NT2/D1 (cell line): ENCODE results near the gene TMEM63A.
"Not testable (repeated sequence)": the region's sequence is repeated elsewhere in the genome, so short reads cannot be mapped to it uniquely, and the experiment has no call there.

Experiments
- DNase-seq: peaks from one replicate; pipeline ENCODE4 v3.0.0-alpha.2; 2011; ENCODE audit warnings: low read depth, low spot score
- H3K27me3 ChIP-seq: 2 replicates; pipeline ENCODE4 v1.6.0; 2011; ENCODE audit warnings: mild to moderate bottlenecking; ENCODE audit not compliant: insufficient read length, insufficient read depth
- H3K36me3 ChIP-seq: 2 replicates; pipeline ENCODE4 v1.6.1; 2011; ENCODE audit warnings: mild to moderate bottlenecking, low read length, mixed read lengths; ENCODE audit not compliant: insufficient read depth, insufficient read length
- H3K4me1 ChIP-seq: 2 replicates; pipeline ENCODE4 v1.5.1; 2011; ENCODE audit not compliant: insufficient read depth, insufficient read length
- H3K4me3 ChIP-seq: 2 replicates; pipeline ENCODE4 v1.5.1; 2011; ENCODE audit warnings: low read depth; ENCODE audit not compliant: insufficient read length
- H3K9ac ChIP-seq: 2 replicates; pipeline ENCODE4 v1.6.0; 2011; ENCODE audit warnings: low read depth; ENCODE audit not compliant: insufficient read length
- H3K9me3 ChIP-seq: 2 replicates; pipeline ENCODE4 v1.5.1; 2011; ENCODE audit warnings: mild to moderate bottlenecking, low read length; ENCODE audit not compliant: insufficient read depth
- SUZ12 ChIP-seq: IDR thresholded peaks from 2 replicates; pipeline ENCODE4 v1.6.1; 2011; ENCODE audit not compliant: insufficient read length, insufficient read depth; ENCODE audit errors: extremely low read depth
- YY1 ChIP-seq: IDR thresholded peaks from 2 replicates; pipeline ENCODE4 v1.6.1; 2011; ENCODE audit not compliant: insufficient read length, insufficient read depth
- ZNF274 ChIP-seq: IDR thresholded peaks from 2 replicates; pipeline ENCODE4 v1.6.1; 2011; ENCODE audit warnings: mild to moderate bottlenecking, low read depth, low read length

TMEM63A gene

DNA sequence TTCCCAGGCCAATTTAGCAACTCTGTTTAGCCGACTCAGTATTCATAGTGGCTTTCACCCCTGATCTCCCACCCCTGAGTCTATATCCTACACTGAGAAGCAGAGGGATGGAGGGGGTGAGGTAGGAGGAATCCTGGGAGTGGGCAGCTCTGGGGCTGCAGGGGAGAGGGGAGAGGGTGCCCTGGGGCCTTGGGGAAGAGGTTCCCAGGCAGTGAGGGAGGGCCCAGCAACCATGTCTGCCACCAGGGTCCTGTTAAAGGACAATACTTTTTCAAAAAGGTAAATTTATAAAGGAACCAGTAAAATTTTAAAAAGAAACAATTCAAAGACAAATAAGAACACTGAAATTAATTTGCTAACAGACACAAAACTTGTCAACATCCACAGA lies 42.0 kb downstream of the TMEM63A start:
- Histone ChIP-seq H3K9ac (no peak overlapping the region), H3K36me3 (peaks cover 77% of the 10 kb centered on the region), H3K4me3 (no peak overlapping the region), H3K27me3 (no peaks in the 10 kb centered on the region), H3K4me1 (peaks cover 15% of the 10 kb centered on the region), H3K9me3 (no peaks in the 10 kb centered on the region)
- no peak for DNase-seq
- no peak for TF ChIP-seq ZNF274
- TF ChIP-seq SUZ12 = no peak
- TF ChIP-seq YY1 = no peak

DNA sequence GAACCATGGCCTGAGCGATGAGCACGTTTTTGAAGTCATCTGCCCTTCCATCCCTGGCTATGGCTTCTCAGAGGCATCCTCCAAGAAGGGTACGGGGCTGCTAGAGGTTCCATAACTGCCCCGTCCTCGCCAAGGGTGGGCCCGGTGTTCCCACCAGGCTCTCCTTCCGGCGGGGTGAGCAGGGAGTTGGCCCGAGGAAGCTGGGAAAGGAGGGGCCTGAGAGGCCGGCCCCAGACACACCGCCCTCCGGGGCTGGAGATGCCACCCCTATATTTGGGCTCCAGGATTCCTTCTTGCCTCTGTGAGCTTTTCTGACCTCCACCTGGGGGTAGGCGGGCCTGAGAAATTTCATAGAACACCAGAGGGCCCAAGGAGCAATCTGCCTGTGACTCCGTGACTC lies 43.4 kb downstream of the TMEM63A start:
- Histone ChIP-seq H3K27me3 (no peaks in the 10 kb centered on the region), H3K36me3 (peaks cover 72% of the 10 kb centered on the region), H3K4me1 (peaks cover 15% of the 10 kb centered on the region), H3K4me3 (no peak overlapping the region), H3K9me3 (no peaks in the 10 kb centered on the region), H3K9ac (no peak overlapping the region)
- TF ChIP-seq SUZ12 (no peak), YY1 (no peak), ZNF274 (no peak)
- no peak for DNase-seq

GRCh38 chr1:225836296-225836695 lies 45.9 kb downstream of the TMEM63A start:
- peaks cover 74% of the 10 kb centered on the region for H3K36me3 ChIP-seq
- H3K4me3 ChIP-seq, H3K27me3 ChIP-seq, H3K9me3 ChIP-seq, H3K4me1 ChIP-seq, H3K9ac ChIP-seq, DNase-seq: not testable (repeated sequence)

- Histone ChIP-seq H3K4me3 (no peak overlapping the region), H3K36me3 (peaks cover 75% of the 10 kb centered on the region), H3K9ac (no peak overlapping the region), H3K27me3 (no peaks in the 10 kb centered on the region), H3K4me1 (peaks cover 7% of the 10 kb centered on the region), H3K9me3 (no peaks in the 10 kb centered on the region)
- no peak for DNase-seq
- TF ChIP-seq SUZ12 (no peak), ZNF274 (no peak), YY1 (no peak)
These were observed 46.3 kb downstream of the TMEM63A start for GRCh38 chr1:225835856-225836255.

DNA sequence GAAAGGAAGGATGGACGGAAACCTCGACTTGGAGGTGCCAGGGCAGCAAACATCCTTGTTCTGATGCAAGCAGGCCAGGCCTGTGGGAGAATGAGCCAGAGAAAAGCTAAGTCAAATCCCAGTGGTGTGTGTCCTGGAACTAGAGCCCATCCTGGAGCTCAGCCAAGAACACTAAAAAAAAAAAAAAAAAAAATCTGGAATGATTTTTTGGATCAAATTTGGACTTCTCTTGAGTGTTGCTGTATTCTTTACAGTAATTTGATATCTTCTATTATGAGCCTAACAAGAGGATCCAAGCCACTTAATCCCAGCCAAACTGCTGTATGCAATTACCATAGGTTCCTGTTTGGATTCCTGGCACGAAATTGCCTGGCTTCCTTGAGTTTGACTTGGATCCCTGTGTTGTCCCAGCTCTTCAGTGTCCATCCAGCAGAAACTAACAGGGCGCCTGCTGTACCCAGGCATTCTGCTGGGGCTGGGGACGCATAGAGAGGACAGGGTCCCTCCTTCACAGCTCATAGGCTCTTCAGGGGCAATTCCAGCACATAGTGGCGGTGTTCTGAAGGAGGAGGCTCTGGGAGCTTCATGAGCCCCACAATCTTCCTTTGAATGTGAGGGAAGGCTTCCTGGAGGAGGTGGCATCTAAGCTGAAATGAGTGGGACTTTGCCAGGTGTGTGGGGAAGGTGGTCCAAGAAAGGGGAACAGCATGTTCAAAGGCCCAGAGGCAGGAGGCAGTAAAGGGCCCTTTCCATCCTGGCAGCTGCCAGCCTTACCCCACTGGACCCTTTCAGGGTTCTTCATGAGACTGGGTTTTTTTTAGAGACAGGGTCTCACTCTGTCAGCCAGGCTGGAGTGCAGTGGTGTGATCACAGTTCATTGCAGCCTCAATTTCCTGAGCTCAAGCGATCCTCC lies 47.5 kb downstream of the TMEM63A start:
- no peak for TF ChIP-seq YY1
- TF ChIP-seq ZNF274 = no peak
- TF ChIP-seq SUZ12 = no peak
- H3K4me3 ChIP-seq = no peak overlapping the region
- H3K9ac ChIP-seq = no peak overlapping the region
- peaks cover 4% of the 10 kb centered on the region for H3K4me1 ChIP-seq
- no peaks in the 10 kb centered on the region for H3K9me3 ChIP-seq
- DNase-seq = no peak
- H3K36me3 ChIP-seq = peaks cover 72% of the 10 kb centered on the region
- no peaks in the 10 kb centered on the region for H3K27me3 ChIP-seq

DNA sequence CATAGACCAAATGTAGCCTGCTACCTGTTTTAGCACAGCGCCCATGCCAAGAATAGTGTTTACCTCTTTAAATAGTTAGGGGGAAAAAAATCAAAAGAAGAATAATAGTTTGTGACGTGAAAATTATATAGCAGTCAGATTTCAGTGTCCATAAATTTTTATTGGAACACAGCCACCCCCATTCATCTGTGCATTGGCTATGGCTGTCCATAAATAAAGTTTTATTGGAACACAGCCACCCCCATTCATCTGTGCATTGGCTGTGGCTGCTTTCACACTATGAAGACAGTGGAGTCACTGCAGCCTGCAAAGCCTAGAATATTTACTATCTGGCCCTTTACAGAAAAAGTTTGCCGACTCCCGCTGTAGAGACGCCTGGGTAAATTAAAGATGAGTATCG lies 51.3 kb downstream of the TMEM63A start:
- TF ChIP-seq ZNF274 = no peak
- no peak for TF ChIP-seq YY1
- no peak for TF ChIP-seq SUZ12
- DNase-seq = no peak
- H3K27me3 ChIP-seq = no peaks in the 10 kb centered on the region
- H3K4me3 ChIP-seq = no peak overlapping the region
- H3K36me3 ChIP-seq = peaks cover 57% of the 10 kb centered on the region
- H3K9me3 ChIP-seq = no peaks in the 10 kb centered on the region
- peaks cover 8% of the 10 kb centered on the region for H3K4me1 ChIP-seq
- no peak overlapping the region for H3K9ac ChIP-seq

DNA sequence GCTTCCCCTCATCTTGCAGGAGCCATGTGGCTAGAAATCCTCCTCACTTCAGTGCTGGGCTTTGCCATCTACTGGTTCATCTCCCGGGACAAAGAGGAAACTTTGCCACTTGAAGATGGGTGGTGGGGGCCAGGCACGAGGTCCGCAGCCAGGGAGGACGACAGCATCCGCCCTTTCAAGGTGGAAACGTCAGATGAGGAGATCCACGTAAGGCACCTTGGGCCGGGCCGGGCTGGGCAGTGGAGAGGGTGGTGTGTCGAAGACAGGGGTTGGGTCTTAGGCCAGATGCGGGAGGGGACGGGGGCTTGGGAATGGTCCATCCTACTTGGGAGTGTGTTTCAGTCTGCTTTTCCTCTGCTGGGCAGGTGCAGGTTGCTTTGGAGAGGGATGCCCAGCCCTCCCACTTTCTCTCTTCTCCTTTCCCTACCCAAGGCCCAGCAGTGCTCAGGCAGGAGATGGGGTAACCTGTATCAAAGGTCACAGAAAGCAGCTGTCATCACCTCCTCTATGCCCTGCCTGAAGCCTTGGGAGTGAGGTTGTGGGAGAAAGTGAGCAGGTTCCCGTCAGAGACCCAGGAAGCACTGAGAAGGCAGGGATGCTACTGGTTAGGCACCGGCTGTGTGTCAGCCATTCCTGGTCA lies 53.4 kb downstream of the TMEM63A start:
- no peak for DNase-seq
- H3K9ac ChIP-seq = no peak overlapping the region
- H3K27me3 ChIP-seq = no peaks in the 10 kb centered on the region
- TF ChIP-seq YY1 = no peak
- TF ChIP-seq SUZ12 = no peak
- TF ChIP-seq ZNF274 = no peak
- H3K9me3 ChIP-seq = no peaks in the 10 kb centered on the region
- H3K4me3 ChIP-seq = no peak overlapping the region
- H3K36me3 ChIP-seq = peaks cover 43% of the 10 kb centered on the region
- H3K4me1 ChIP-seq = peaks cover 15% of the 10 kb centered on the region
